Amniotic epithelial cell (primary cell): ENCODE data around the gene KIF23.

Source experiments
- DNase-seq: peaks from one replicate; pipeline ENCODE4 v3.0.0-alpha.2; 2010; ENCODE audit warnings: low read depth

The KIF23 gene

DNA sequence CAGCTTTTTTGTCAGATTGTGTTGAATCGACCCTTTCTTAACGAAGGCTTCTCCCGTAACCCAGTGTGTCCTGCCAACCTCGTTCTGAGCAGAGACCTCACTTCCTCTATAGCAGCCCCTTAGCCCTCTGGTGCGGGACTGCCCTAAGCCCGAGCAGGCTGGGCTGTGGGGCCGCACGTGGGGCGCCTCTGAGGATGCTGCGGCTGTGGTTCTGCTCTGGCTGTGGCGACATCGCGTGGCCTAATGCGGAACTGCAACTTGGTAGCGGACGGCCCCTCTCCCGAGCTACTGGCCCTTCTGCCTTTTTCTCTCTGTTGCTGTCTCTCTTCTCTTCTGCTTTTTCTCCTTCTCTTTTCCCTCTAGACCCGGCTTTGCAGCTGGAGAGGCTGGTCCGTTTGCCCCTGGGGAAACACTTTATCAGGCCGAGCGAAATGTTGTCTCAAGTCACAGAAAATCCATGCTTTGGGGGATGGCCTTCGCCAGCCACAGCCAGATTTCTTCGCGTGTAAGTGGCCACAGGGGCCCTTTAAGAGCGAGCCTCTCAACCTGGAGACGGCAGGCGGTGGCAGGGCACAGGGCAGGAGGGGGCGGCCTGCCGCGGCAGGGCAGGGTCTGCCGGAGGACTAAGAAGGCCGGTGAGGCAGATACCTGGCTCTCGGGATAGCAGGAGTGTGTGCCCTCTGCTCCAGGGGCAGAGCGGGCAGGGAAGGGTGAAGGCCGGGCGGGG is 19.4 kb upstream of the KIF23 start:
- peak; percentile 54 for DNase-seq

DNA sequence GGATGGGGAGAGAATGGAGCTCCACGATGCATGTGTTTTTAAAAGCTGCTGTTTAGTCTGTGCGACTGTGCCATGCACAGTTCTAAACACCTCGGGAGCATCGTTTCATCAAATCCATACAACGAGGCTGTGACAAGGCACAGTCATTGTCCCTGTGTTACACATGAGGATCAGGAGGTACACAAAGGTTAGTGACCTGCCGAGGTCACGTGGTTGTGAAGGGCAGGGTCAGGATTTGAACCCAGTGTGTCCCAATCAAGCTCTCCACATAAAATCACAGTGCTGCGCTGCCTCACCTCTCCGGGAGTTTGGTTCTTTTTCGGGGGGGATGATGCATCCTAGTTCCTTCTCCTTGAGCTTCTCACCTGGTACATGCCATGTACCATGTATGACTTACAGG is 18.7 kb upstream of the KIF23 start:
- no peak for DNase-seq

DNA sequence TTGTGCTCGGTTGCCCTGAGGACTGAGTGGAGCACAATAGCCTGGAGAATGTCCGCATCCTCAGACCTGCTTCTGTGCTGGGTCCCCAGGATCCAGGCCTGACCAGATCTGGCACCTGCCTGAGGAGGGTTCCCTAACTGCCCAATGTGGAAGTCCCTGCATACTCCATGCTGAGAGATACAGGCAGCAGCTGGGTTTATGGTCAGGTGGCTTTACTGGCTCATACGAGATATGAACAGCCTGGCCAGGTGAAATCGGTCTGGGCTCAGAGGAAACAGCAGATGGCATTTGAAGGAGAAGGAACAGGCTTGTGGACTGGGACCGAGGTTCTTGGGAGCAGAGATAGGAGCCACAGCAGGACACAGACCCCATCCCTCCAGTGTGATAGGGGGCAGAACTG is 18.2 kb upstream of the KIF23 start:
- DNase-seq = no peak

DNA sequence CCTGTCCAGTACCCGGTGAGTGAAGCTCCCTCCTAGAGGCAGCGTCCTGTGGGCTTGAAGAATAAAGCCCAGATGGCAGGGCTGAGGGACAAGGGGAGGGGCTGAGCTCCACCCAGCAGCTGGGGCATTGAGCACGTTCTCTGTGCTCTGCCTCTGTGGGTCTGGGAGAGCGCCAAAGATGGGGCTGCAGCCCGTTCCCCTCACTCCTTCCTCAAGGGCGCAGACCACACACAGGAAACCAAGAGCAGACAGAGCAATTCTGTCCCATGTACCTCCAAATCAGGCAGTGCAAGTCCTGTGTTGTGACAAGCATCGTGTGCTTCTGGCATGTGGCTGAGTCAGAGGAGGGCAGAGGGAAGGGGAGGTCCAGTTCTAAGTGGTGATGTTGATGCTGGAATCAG is 15.7 kb upstream of the KIF23 start:
- no peak for DNase-seq

DNA sequence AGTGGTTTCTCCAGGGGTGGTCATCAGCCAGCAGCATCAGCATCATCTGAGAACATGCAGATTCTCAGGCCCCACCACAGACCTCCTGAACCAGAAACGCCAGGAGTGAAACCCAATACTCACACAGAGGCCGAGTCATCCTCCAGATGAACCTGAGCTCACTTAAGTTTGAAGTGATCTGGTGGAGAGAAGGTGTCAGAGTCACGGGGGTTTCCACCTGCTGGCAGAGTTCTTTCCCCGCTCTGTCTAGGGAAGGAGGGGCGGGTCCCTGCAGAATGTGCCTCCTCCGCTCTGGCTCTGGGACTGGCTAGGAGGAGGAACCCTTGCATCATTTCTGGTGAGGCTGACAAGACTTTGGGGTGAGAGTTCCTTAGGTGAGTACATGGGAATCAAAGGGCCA is 13.3 kb upstream of the KIF23 start:
- no peak for DNase-seq

DNA sequence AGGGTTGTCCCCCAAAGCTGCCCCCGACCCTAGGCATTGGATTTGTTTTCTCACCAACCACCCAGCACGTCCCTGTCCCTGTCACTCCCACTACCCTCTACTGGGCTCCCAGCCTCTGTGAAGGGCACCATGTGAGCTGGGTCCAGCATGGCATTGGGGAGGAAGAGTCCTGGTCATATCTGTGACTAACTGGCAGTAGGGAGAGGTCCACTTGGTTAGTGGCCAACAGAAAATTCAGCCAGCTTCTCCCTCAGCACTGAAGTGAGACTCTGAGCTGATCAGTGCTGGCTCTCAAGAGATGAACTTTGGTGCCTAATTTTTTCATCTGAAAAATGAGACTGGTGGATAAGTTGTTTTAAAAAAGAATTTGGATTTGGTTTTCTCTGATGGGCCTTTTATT is 11.3 kb upstream of the KIF23 start:
- DNase-seq = no peak

DNA sequence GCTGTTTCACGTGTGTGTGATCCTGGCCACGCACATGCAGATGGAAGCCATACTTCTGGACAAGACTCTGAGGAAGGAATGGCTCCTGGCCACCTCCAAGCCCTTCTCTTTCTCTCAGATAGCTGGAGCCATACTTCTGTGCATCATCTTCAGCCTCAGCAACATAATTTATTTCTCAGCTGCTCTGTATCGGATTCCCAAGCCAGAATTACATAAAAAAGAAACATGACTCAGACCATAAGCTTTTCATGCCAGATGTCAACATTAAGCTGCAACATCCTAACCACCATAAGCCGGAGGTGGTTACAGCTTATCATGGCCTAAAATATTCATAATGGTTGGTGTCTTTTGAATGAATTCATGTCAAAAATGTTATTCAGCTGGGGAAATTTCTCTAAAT is 10.6 kb upstream of the KIF23 start:
- DNase-seq = peak; percentile 97

DNA sequence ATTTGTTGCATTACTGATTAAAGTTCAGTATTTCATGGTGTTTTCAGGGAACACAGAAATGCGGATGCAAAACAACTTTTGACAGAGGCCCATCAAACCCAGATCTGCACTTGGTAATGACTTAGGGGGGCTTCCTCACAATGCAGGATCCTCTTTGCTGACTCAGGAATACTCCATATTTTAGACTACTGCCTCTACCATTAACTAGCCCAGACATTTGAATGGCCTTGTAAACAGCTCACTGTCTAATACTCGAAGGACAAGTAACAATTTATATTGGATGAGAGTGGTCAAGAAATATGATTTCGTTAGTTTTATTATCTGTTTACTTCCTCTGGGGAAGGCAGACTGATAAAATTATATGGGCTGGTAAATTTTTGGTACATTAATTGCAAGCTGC is 9.0 kb upstream of the KIF23 start:
- no peak for DNase-seq

DNA sequence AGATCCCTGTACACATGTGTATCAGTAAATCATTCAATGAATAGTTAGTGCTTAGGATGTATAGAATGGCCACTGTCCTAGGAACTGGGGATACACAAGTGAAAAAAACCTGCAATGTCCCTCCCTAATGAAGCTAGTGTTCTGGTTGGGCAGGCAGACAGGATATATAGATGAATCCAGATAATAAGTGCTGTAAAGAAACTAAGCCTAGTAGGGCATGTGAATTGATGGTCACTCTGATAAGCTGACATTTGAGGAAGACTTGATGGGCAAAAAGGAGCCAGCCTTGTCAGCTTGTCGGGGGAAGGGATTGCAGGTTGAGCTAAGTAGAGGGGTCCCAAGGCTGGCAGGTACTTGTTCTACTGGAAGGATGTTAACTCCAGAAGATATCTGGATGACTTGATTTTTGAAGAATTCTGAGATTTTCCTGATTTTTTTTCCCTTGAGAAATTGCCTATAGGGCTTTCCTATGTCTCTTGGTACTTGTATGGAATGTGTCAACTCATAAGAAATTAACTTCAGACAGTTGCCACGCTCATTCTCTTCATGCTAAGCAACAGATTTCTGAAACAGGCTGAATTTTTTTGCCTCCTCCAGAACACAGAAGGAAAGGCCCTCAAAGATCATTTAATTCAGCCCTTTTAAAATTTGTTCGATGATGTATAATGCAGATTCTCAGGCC is 6.3 kb upstream of the KIF23 start:
- DNase-seq = no peak

DNA sequence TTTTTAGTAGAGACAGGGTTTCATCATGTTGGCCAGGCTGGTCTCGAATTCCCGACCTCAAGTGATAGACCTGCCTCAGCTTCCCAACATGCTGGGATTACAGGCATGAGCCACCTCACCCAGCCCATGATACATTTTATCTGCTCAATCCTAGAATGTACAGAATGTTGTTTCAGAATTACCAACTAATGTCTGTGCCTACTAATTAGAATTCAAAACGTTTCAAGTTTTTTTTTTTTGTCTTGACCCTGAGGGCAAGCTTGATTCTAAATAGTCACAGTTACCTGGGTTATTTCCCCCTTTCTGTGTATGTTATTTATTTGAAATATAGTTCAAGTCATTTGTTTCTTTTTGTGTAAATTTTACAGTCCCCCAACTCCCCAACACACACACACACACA is 5.3 kb upstream of the KIF23 start:
- no peak for DNase-seq

DNA sequence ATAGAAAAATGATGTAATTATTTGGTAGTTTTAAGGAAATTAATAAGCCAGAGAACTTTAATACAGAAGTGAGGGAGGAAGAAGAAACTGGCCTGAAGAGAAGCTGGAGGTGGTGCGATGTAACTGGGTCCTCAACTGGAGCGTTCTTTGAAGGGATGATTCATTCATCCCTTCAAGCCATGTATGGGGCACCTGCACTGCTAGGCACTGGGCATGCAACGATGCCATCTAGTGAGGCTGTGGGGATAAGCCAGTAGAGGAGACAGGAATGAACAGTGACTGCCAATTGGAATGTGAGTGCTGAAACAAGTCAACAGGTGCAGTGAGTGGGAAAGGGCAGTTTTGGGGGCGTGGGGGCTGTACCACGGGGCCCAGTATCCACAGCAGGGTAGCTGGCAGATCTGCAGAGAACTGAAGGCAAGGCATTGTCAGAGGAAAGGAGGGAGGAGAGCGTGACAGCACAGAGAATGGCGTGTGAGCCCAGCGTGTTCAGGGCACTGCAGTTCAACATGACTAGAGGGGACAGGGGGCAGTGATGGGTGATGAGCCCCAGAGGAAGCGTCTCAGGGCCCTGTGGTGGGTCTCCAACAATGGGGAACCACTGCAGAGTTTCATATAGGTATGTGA is 3.8 kb upstream of the KIF23 start:
- DNase-seq = peak; percentile 43

DNA sequence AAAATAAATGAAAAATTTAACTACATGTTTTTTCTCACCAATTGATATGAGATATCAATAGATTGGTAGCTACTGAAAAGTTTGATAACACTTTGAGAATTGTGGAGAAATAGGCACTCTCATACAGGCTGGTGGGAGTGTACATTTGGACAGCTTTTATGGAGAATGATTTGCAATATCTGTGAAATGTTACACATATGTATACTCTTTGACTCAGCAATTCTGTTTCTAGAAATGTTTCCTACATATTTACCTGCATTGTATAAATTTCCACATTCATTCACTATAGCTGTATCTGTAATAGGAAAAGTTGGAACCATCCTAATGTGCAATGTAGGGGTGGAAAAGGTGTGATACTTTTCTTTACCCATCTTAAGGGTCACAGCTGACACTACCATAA is 1.9 kb upstream of the KIF23 start:
- no peak for DNase-seq

DNA sequence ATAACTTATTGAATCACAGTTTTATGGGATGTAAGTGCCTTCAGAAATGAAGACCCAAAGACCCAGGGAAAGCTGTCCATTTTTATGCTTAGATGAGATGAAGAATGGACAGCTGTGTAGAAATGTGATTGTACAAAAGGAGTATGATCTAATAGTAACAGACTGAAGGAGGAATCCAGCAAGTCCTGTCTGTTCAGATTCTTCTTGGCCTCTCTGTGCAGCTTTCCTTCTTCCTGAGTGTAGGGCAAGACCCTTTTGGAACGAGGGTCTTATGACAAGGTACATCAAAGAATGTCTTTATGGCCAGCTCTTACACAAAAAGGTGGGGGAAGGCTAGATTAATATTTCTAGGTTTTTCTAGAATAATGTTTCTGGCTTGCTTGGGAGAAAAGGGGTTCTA is 1.4 kb upstream of the KIF23 start:
- DNase-seq = no peak

DNA sequence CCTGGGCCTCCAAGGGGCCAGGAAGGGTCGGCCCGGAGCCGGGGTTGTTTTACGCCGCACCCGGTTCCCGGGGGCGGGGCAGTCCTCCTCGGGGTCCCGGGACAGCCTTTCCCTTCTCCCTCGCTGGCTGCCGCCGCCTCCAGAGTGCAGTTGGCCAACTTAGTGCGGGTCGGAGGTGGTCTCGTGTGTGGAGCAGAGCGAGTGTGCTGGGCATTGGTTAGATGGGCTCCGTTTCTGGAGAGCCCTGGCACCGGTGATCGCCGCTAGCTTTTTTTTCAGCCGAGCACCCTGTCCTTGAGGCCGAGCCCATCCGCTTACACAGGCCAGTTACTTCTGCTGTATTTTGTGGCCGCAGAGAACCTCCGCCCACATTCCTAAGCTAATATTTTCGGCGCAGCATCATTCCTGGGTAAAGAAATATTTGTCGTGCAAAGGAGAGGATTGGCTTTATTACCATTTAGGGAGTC is 585 bp downstream of the KIF23 start:
- peak; percentile 89 for DNase-seq

DNA sequence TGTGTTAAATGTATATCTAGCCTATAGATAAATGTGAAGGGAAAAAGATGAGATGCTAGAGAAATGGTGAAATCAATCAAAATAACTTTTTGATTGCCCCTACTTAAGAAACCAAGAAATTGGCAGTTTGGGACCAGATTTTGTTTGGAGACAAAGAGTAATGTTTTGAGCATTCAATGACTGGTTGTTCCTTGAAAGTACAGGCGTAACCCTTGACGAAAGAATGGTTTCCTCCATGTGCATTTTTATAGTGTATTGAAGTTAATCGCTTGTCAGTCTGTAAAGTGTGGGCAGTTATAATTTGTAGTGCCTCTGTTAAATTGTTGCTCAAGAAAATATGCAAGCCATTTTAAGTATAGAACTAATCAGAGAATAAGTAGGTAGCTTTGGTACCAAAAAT is 1.2 kb downstream of the KIF23 start:
- peak; percentile 45 for DNase-seq

DNA sequence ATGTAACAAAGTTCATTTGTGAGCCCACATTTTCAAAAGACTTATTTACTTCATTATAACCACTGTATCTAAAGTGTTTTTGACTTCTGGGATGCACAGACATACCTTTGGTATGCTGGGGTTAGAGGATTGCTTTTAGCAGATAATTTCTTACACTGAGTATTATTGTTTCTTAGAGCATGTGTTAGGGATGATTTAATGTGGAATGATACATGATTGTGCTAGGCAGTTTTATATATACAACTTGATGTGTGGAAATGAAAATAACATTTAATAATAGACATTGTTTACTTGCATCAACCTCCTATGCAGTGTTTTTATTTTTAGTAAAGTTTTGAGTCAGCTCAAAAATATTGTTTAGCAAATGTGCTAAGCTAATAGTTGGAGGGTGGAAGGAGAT is 3.4 kb downstream of the KIF23 start:
- peak; percentile 71 for DNase-seq

DNA sequence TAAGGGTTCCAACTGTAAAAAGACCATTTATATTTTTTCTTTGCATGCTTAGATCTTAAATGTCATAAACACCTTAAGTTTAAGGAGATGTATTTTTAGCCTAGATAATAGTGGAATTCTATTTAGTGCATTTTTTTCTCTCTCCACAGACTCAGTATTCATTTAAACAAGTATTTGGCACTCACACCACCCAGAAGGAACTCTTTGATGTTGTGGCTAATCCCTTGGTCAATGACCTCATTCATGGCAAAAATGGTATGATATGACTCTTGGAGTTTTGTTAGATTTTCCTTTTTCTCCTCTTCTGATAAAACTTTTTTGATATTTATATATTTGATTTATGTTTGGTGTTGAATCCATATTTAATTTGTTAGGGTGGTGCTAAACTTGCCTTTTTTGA is 7.3 kb downstream of the KIF23 start:
- DNase-seq = peak; percentile 58

DNA sequence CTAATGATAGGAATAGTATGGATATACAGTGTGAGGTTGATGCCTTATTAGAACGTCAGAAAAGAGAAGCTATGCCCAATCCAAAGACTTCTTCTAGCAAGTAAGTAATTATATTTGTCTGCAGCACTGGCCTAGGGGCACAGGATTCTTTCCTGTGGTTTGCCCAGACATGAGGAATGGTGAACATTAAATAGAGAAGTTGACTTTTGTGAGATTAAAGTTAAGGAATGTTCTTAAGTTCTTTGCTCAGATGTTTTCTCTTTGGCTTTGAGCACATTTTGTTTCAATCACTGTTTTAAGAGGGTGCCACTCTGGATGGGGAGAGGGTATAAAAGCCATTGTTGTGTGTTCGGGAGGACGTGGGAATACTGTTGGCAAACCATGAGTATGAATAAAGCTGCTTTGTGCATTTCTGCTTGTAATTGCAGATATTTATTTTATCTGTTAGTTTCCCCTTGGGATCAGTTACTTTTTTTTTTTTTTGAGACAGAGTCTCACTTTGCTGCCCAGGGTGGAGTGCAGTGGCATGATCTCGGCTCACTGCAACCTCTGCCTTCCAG is 8.3 kb downstream of the KIF23 start:
- peak; percentile 49 for DNase-seq

DNA sequence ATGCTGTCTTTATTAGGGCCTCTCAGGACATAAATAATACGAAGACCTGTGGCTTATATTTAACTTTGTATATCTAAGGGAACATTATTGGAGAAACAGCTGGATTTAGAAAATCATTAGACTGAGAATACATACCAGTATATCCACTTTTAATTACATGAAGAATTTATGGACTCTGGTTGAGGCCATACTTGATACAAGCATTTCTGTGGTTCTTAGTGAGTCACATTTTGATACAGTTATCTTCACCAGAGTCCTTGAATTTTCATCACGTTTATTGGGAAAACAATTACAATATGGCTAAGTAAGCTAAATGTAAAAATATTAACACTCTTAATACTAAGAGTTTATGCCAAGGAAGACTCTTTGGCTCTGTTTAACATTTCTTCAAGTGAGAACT is 9.9 kb downstream of the KIF23 start:
- DNase-seq = peak; percentile 78

DNA sequence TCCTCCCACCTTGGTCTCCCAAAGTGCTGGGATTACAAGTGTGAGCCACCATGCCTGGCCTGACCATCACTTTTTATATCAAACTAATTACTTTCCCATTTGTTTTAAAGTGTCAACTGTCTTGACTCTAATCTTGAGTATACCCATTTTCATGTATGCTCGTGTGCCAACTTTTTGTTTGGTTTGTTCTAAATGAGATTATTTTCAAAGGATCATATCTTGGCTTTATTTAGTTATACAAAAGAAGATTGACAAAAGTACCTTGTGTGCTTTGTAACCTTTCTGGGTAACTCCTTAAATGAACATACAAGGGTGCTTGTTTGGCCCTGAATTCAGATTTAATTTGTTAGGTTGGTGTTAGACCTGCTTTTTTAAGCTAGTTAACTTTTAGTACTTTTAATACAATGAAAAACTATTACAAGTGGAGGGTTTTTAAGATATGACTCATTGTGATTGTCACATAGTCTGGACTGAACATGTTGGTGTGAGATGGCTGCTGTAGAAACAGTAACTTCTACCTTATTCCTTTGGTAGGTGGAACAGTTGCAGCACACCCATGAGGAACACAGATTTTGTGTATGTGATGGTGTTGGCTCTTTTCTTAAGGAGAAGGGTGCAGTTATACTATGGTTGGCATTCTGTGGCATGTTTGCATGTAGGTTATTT is 10.7 kb downstream of the KIF23 start:
- no peak for DNase-seq

DNA sequence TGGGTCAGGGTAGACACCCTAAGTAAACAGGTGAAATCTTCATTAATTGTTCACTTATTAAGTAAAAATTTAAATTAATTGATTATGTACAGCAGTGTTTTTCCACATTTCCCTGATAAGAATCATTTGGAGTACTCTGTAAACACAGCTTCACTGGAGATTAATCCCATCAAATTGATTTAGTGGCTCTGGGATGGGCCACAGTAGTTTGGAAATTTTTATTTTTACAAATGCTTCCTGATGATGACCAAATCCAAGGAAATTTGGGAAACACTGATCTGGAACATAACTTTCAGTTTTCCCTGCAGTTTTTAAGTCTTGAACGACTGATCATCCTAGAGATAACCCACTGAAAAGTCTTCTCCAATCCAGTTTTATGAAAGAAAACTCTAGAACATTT is 19.7 kb downstream of the KIF23 start:
- no peak for DNase-seq

DNA sequence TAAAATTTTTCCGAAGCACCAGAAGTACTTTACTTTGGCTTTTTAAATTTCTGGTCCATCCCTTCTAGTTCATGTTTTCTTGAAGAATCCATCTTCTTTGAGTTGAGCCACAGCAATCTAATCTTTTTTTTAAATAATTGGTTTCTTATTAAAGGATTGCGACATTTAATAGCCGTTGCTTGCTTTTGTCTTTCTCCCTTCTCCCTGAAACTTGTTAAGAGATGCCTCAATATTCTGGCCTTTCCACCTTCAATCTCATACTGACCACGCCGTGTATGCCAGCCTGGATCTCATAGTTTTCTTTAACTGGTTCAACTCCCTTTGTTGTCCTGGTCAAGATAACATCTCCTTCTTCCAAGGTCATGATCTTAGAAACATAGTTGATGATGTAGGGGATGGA is 20.1 kb downstream of the KIF23 start:
- peak; percentile 73 for DNase-seq

DNA sequence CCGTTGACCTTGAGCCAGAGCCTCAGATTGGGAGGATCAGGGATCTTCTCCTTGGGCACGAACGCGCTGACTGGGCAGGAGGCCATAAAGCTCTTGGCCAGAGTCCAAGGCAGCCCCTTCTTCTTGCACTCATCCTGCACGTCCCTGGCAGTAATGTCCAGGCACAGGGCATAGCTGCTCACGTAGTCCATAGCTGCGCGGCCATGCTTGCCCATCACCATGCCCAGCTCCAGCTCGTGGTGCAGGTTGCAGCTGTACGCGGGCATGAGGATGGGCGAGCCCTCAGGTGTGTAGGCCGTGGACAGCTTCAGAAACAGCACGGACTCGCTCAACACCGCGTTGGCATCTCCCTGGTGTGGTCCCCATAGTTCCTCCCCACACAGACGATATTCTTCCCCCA is 20.5 kb downstream of the KIF23 start:
- no peak for DNase-seq
